Nephron (organoid): Measurements from ENCODE around the gene AMH.

ENCODE experiments used
- H3K27ac Mint-ChIP-seq, 3 experiments: 2 replicates each; pipeline ENCODE4 v1.8.0; 2020; ENCODE audit warnings: mixed read lengths in 3 of 3, mild to moderate bottlenecking in 2 of 3, moderate library complexity in 1 of 3
- H3K27me3 Mint-ChIP-seq: 2 replicates; pipeline ENCODE4 v1.8.0; 2021; ENCODE audit warnings: low read depth, mild to moderate bottlenecking, moderate library complexity, mixed read lengths
- H3K36me3 Mint-ChIP-seq: 2 replicates; pipeline ENCODE4 v1.8.0; 2020; ENCODE audit warnings: low read depth, mixed read lengths
- H3K4me1 Mint-ChIP-seq: 2 replicates; pipeline ENCODE4 v1.8.0; 2020; ENCODE audit warnings: mixed read lengths
- H3K4me3 Mint-ChIP-seq, 3 experiments: 2 replicates each; pipeline ENCODE4 v1.8.0; 2020; ENCODE audit warnings: mild to moderate bottlenecking in 3 of 3, mixed read lengths in 3 of 3, moderate library complexity in 2 of 3
- H3K9me3 Mint-ChIP-seq: 2 replicates; pipeline ENCODE4 v1.8.0; 2020; ENCODE audit warnings: mixed read lengths
- TF ChIP-seq, protein P1 (sequence below), 3 experiments: fragments of 200-600 bp; sonication (generic); IDR thresholded peaks; one replicate each; pipeline ENCODE4 v1.5.0; 2021; ENCODE audit warnings: antibody characterized with exemption in 3 of 3; ENCODE audit not compliant: unreplicated experiment in 3 of 3

Gene AMH

DNA sequence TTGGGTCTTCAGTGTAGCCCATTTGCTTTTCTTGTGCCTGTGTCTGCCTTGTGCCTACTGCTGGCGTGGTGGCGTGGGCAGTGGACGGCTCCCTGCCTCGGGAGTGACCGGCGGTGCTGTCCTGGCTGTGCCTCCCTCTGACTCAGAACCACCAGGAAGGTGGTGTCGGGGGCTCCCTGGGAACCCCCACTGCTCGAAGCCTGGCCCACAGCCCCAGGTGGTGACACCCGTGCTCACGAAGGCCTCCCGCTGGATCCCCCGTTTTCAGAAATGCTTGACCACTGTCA, 5.1 kb upstream of the AMH start:
- TF ChIP-seq, protein P1, sequence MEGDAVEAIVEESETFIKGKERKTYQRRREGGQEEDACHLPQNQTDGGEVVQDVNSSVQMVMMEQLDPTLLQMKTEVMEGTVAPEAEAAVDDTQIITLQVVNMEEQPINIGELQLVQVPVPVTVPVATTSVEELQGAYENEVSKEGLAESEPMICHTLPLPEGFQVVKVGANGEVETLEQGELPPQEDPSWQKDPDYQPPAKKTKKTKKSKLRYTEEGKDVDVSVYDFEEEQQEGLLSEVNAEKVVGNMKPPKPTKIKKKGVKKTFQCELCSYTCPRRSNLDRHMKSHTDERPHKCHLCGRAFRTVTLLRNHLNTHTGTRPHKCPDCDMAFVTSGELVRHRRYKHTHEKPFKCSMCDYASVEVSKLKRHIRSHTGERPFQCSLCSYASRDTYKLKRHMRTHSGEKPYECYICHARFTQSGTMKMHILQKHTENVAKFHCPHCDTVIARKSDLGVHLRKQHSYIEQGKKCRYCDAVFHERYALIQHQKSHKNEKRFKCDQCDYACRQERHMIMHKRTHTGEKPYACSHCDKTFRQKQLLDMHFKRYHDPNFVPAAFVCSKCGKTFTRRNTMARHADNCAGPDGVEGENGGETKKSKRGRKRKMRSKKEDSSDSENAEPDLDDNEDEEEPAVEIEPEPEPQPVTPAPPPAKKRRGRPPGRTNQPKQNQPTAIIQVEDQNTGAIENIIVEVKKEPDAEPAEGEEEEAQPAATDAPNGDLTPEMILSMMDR (IDR thresholded peaks at IDR 0.05; ENCODE audit: unreplicated experiment in 3 of 3), result no peak
- Mint-ChIP-seq H3K36me3 (peaks cover 25% of the 10 kb centered on the region), H3K27me3 (no peaks in the 10 kb centered on the region), H3K27ac (peak overlapping the region; percentile 53 to 90 (median 89)), H3K9me3 (no peaks in the 10 kb centered on the region), H3K4me3 (no peak overlapping the region), H3K4me1 (peaks cover 35% of the 10 kb centered on the region)

GRCh38 chr19:2244486-2244885, 4.6 kb upstream of the AMH start:
- TF ChIP-seq, protein P1 (IDR thresholded peaks at IDR 0.05; ENCODE audit: unreplicated experiment in 3 of 3), result no peak
- peaks cover 23% of the 10 kb centered on the region for H3K36me3 Mint-ChIP-seq

DNA sequence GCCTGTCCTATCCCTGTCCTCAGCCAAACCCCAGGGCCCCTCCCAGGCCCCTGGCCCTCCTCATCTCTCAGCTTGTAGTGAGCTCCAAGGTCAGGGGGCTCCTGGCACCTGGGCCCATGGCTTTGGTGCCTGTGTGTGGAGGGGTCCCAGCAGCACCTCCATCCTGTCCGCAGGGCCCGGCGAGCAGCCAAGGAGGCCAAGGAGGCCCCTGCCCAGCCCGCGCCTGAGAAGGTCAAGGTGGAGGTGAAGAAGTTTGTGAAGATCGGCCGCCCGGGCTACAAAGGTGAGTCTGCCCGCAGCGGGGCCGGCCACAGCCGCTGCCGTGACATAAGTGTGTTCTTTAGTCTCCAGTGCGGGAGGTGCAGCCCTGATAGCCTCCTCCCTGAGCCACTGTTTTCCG, 3.9 kb upstream of the AMH start:
- no peaks in the 10 kb centered on the region for H3K27me3 Mint-ChIP-seq
- TF ChIP-seq, protein P1 (IDR thresholded peaks at IDR 0.05; ENCODE audit: unreplicated experiment in 3 of 3), result no peak

More at GRCh38 chr19:2244486-2244885, 4.6 kb upstream of the AMH start:
- Mint-ChIP-seq H3K4me1 (peaks cover 31% of the 10 kb centered on the region), H3K27me3 (no peaks in the 10 kb centered on the region), H3K9me3 (no peaks in the 10 kb centered on the region), H3K4me3 (no peak overlapping the region), H3K27ac (no peak overlapping the region)

GRCh38 chr19:2246014-2246620, 3.0 kb upstream of the AMH start:
- Mint-ChIP-seq H3K4me1 (peaks cover 15% of the 10 kb centered on the region), H3K27ac (no peak overlapping the region), H3K4me3 (no peak overlapping the region), H3K27me3 (no peaks in the 10 kb centered on the region), H3K36me3 (peaks cover 19% of the 10 kb centered on the region), H3K9me3 (no peaks in the 10 kb centered on the region)
- TF ChIP-seq, protein P1 (IDR thresholded peaks at IDR 0.05; ENCODE audit: unreplicated experiment in 3 of 3), result no peak

More for the DNA sequence above, 3.9 kb upstream of the AMH start:
- no peaks in the 10 kb centered on the region for H3K9me3 Mint-ChIP-seq
- H3K4me3 Mint-ChIP-seq, result no peak overlapping the region
- peaks cover 19% of the 10 kb centered on the region for H3K36me3 Mint-ChIP-seq
- H3K27ac Mint-ChIP-seq, result no peak overlapping the region
- H3K4me1 Mint-ChIP-seq, result peaks cover 23% of the 10 kb centered on the region

DNA sequence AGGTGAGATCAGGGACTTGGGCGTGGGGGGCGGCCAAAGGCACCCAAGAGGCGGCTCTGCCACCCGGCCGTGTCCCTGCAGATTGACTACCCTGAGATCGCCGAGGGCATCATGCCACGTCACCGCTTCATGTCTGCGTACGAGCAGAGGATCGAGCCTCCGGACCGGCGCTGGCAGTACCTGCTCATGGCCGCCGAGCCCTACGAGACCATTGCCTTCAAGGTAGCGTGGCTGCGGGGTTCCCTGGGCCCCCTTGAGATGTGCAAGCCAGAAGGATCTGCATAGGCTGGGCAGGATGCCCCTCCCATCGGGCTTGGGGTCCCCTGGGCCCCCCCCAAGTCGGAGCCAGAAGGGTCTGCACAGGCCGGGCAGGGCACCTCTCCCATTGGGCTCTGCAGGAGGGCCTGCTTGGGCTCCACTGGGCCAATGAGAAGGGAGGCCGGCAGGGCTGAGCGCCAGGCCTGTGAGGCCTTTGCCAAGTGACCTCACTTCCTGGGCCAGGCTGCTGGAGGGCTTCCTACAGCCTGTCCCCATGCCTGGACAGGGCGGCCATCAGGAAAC, 2.2 kb upstream of the AMH start:
- TF ChIP-seq, protein P1 (IDR thresholded peaks at IDR 0.05; ENCODE audit: unreplicated experiment in 3 of 3), result no peak
- H3K4me1 Mint-ChIP-seq, result peaks cover 8% of the 10 kb centered on the region
- peaks cover 19% of the 10 kb centered on the region for H3K36me3 Mint-ChIP-seq
- no peak overlapping the region for H3K4me3 Mint-ChIP-seq
- no peaks in the 10 kb centered on the region for H3K27me3 Mint-ChIP-seq
- H3K9me3 Mint-ChIP-seq, result no peaks in the 10 kb centered on the region
- no peak overlapping the region for H3K27ac Mint-ChIP-seq
